ENCODE data around the gene ASXL2.
"Not testable (repeated sequence)": the region's sequence is repeated elsewhere in the genome, so short reads cannot be mapped to it uniquely, and the experiment has no call there.

ASXL2 gene

GRCh38 chr2:25887624-25888242 is 9.4 kb upstream of the ASXL2 start:
- no peak for DNase-seq

GRCh38 chr2:25885933-25886332 is 7.6 kb upstream of the ASXL2 start:
- no peak for DNase-seq

- DNase-seq: no peak
These were observed 3.5 kb upstream of the ASXL2 start for GRCh38 chr2:25881764-25882163.

GRCh38 chr2:25879133-25879730 is 945 bp upstream of the ASXL2 start:
- DNase-seq: no peak

GRCh38 chr2:25877431-25878360 is 591 bp downstream of the ASXL2 start:
- peak; percentile 29 for DNase-seq

GRCh38 chr2:25872134-25872533 is 6.2 kb downstream of the ASXL2 start:
- no peak for DNase-seq

- DNase-seq: no peak
These were observed 10.8 kb downstream of the ASXL2 start for GRCh38 chr2:25867396-25868003.

GRCh38 chr2:25856377-25856776 is 21.9 kb downstream of the ASXL2 start:
- no peak for DNase-seq

GRCh38 chr2:25855065-25855464 is 23.2 kb downstream of the ASXL2 start:
- no peak for DNase-seq

GRCh38 chr2:25854613-25855012 is 23.7 kb downstream of the ASXL2 start:
- DNase-seq: no peak

- DNase-seq: peak; percentile 51
These were observed 25.1 kb downstream of the ASXL2 start for GRCh38 chr2:25853038-25853638.

GRCh38 chr2:25851740-25852503 is 26.4 kb downstream of the ASXL2 start:
- peak; percentile 82 for DNase-seq

- DNase-seq: not testable (repeated sequence)
These were observed 27.9 kb downstream of the ASXL2 start for GRCh38 chr2:25850400-25850799.

- DNase-seq: not testable (repeated sequence)
These were observed 28.9 kb downstream of the ASXL2 start for GRCh38 chr2:25849350-25849749.

- no peak for DNase-seq
These were observed 32.3 kb downstream of the ASXL2 start for GRCh38 chr2:25845843-25846505.

- no peak for DNase-seq
These were observed 34.2 kb downstream of the ASXL2 start for GRCh38 chr2:25844089-25844488.

GRCh38 chr2:25842155-25842554 is 36.1 kb downstream of the ASXL2 start:
- no peak for DNase-seq

- DNase-seq: no peak
These were observed 40.0 kb downstream of the ASXL2 start for GRCh38 chr2:25838152-25838756.

GRCh38 chr2:25835906-25836305 is 42.4 kb downstream of the ASXL2 start:
- no peak for DNase-seq

- no peak for DNase-seq
These were observed 44.7 kb downstream of the ASXL2 start for GRCh38 chr2:25833566-25833965.

GRCh38 chr2:25832897-25833296 is 45.4 kb downstream of the ASXL2 start:
- no peak for DNase-seq
